T-cell (primary cell): ENCODE measurements around the gene C19orf53. TPM values are rescaled to one million over a fixed set of nuclear protein-coding genes. Genes with fewer than 3 reads are reported as not detected.
"Not testable (repeated sequence)": the region's sequence is repeated elsewhere in the genome, so short reads cannot be mapped to it uniquely, and the experiment has no call there.

ENCODE experiments used
- ATAC-seq, 4 experiments: fragments of 200-7000 bp in 3 of 4; fragments of 150-1000 bp in 1 of 4; cut with Tn5 transposase; replicated peaks in 1 of 4; 1 replicate in 3 of 4; 2 replicates in 1 of 4; pipeline ENCODE4 v1.10.0; 2021; ENCODE audit warnings: moderate library complexity in 3 of 4, mild to moderate bottlenecking in 2 of 4, moderate number of reproducible peaks in 1 of 4
- CTCF ChIA-PET, 2 donors: fragments of 300-600 bp; sonication (Branson Sonifier 250); formaldehyde crosslinking; loops; one replicate each; lab custom pipeline; 2022; ENCODE audit warnings: antibody characterized with exemption in 2 of 2; lab: Charles Lee
- POLR2A ChIA-PET, 2 donors: fragments of 300-600 bp; sonication (Branson Sonifier 250); formaldehyde crosslinking; loops; one replicate each; lab custom pipeline; 2022; ENCODE audit warnings: antibody characterized with exemption in 2 of 2; lab: Charles Lee
- DNase-seq, 35 experiments: peaks; one replicate each; pipeline versions ENCODE4 v3.0.0 to v3.0.0-alpha.2; 2013 to 2023
- H3K27ac ChIP-seq: one replicate; pipeline ENCODE4 v1.5.1; 2013; ENCODE audit warnings: low read length
- H3K27me3 ChIP-seq, 2 experiments: replicated peaks in 1 of 2; 1 replicate in 1 of 2; 2 replicates in 1 of 2; pipeline versions ENCODE4 v1.6.1 to v1.7.0; 2013; ENCODE audit warnings: low read length in 1 of 2, mixed read lengths in 1 of 2; ENCODE audit not compliant: control insufficient read depth in 2 of 2, insufficient read depth in 2 of 2; ENCODE audit errors: extremely low read depth in 1 of 2
- H3K36me3 ChIP-seq, 2 donors: 1 replicate in 1 of 2; 2 replicates in 1 of 2; pipeline versions ENCODE4 v1.6.1 to v1.7.0; 2013; ENCODE audit warnings: low read length in 1 of 2; ENCODE audit not compliant: control insufficient read depth in 2 of 2, insufficient read depth in 1 of 2; ENCODE audit errors: extremely low read depth in 1 of 2
- H3K4me1 ChIP-seq, 2 experiments: 1 replicate in 1 of 2; 2 replicates in 1 of 2; pipeline versions ENCODE4 v1.6.1 to v1.7.0; 2013; ENCODE audit warnings: low read length in 2 of 2, mixed read lengths in 1 of 2; ENCODE audit not compliant: insufficient read depth in 2 of 2, control insufficient read depth in 1 of 2; ENCODE audit errors: extremely low read depth in 1 of 2
- H3K4me3 ChIP-seq, 2 donors: 1 replicate in 1 of 2; 2 replicates in 1 of 2; pipeline versions ENCODE4 v1.5.1 to v1.7.0; 2013; ENCODE audit warnings: mild to moderate bottlenecking in 2 of 2, low read length in 1 of 2, moderate library complexity in 1 of 2; ENCODE audit not compliant: control insufficient read depth in 1 of 2; ENCODE audit errors: extremely low read depth in 1 of 2
- H3K9me3 ChIP-seq: 2 replicates; pipeline ENCODE4 v1.7.0; 2013
- H3K27ac Mint-ChIP-seq, 2 donors: one replicate each; pipeline ENCODE4 v1.8.0; 2020 to 2021; ENCODE audit warnings: mild to moderate bottlenecking in 2 of 2, mixed read lengths in 2 of 2
- H3K27me3 Mint-ChIP-seq, 2 donors: one replicate each; pipeline ENCODE4 v1.8.0; 2021 to 2022; ENCODE audit warnings: mixed read lengths in 2 of 2
- H3K36me3 Mint-ChIP-seq: one replicate; pipeline ENCODE4 v1.8.0; 2021; ENCODE audit warnings: mixed read lengths
- H3K4me1 Mint-ChIP-seq, 3 donors: one replicate each; pipeline ENCODE4 v1.8.0; 2020 to 2022; ENCODE audit warnings: mixed read lengths in 3 of 3, mild to moderate bottlenecking in 1 of 3
- H3K4me3 Mint-ChIP-seq, 3 donors: one replicate each; pipeline ENCODE4 v1.8.0; 2020 to 2022; ENCODE audit warnings: mild to moderate bottlenecking in 3 of 3, mixed read lengths in 3 of 3, moderate library complexity in 3 of 3
- H3K9me3 Mint-ChIP-seq, 3 donors: one replicate each; pipeline ENCODE4 v1.8.0; 2020 to 2022; ENCODE audit warnings: mixed read lengths in 3 of 3
- WGBS: methylation state at CpG from one replicate; pipeline ENCODE4 v1.1.5; 2013; ENCODE audit warnings: missing lambda C conversion rate; ENCODE audit not compliant: insufficient coverage; 5-methylcytosine and 5-hydroxymethylcytosine counted together
- total RNA-seq, 35 experiments: library from RNA in 6 of 35; stranded (reverse) in 6 of 35; fragments of 120-200 nt in 1 of 35; gene quantifications; one replicate each; pipeline versions ENCODE4 v1.2.1 to v1.2.4 and lab custom pipeline; 2013 to 2026

Gene C19orf53
- total RNA-seq, 5 donors from 2014 or later (not counting 1 experiment from before 2014, with no cell fraction given), result 69.7 to 82.1 (median 76.8) TPM

DNA sequence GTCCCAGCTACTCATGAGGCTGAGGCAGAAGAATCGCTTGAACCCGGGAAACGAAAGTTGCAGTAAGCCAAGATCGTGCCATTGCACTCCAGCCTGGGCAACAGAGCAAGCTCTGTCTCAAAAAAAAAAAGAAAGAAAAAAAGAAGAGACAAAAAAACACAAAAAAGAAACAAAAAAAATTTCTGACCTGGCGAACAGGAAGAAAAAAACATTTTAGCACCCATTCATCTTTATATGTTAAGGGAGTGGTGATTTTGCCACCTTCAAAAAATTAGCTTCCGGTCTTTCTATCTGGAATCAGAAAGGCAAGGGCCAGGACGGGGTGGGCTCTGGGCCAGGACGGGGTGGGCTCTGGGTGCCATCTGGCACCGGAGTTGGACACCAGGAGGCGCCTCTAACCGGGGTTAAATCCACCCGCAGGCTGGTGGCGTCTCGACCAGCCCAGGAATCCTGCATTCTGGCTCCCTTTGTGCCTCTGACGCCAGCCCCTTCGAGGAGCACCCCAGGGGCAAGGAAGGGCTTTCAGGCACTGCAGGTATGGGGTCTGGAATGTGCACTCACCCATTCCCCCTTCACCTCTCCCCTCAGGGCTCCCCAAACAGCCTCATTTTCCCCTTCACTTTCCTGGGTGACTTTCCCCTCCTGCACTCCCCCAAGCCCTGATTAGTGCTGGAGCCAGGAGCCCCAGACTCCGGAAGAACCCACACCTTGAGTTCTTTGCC lies 10.6 kb downstream of the C19orf53 start:
- Histone ChIP-seq H3K4me1 (peaks cover 9 to 49% of the 10 kb centered on the region in 2 experiments), H3K36me3 (no peaks in the 10 kb centered on the region), H3K27ac (no peak overlapping the region), H3K27me3 (peaks cover 0 to 2% of the 10 kb centered on the region in 2 experiments), H3K4me3 (no peak overlapping the region), H3K9me3 (no peaks in the 10 kb centered on the region)
- ChIA-PET CTCF (interaction anchor here (0.6 to 3.0 kb wide), 8 partner anchors 42 to 785 kb away, joined by 3 to 24 read pairs (median 6); partner anchors contain the start of gene ASF1B (in 1 of the 2)), POLR2A (interaction anchor here in 1 of 2 donors (0.7 to 0.8 kb wide), 2 partner anchors 169 to 581 kb away, joined by 4 to 7 read pairs; no protein-coding TSS in a partner anchor)
- Mint-ChIP-seq H3K27me3 (no peaks in the 10 kb centered on the region), H3K36me3 (no peaks in the 10 kb centered on the region), H3K4me3 (peak overlapping the region; percentile 17 to 59 (median 34)), H3K9me3 (no peaks in the 10 kb centered on the region), H3K27ac (peak overlapping the region; percentile 76 to 79), H3K4me1 (peaks cover 35 to 45% (median 37%) of the 10 kb centered on the region in 3 donors)
- ATAC-seq (peak; percentile 67 to 81 (median 75)), DNase-seq (peak; percentile 31 to 82 (median 66))
- 5% methylated on average over 11 of the region's 17 CpGs for WGBS

GRCh38 chr19:13788991-13789390 lies 14.7 kb downstream of the C19orf53 start:
- Mint-ChIP-seq H3K27me3 (no peaks in the 10 kb centered on the region), H3K4me1 (peaks cover 37 to 47% (median 43%) of the 10 kb centered on the region in 3 donors), H3K36me3 (no peaks in the 10 kb centered on the region), H3K9me3 (no peaks in the 10 kb centered on the region), H3K4me3 (peak overlapping the region; percentile 46 to 89 (median 56)), H3K27ac (peak overlapping the region; percentile 97 to 99)
- WGBS, result 20% methylated on average over 4 of the region's 8 CpGs
- ATAC-seq (peak; percentile 21 to 50 (median 41)), DNase-seq (peak in 19 of 35 experiments; percentile 17 to 44 (median 35))
- no peaks in the 10 kb centered on the region for H3K36me3 ChIP-seq
- no peaks in the 10 kb centered on the region for H3K9me3 ChIP-seq
- peaks cover 0 to 2% of the 10 kb centered on the region in 2 experiments for H3K27me3 ChIP-seq
- POLR2A ChIA-PET, result interaction anchor here (0.5 to 1.8 kb wide), 5 partner anchors 9 to 81 kb away, joined by 3 to 10 read pairs (median 6); no protein-coding TSS in a partner anchor
- CTCF ChIA-PET, result interaction anchor here in 1 of 2 donors (0.6 to 2.7 kb wide), 3 partner anchors 22 to 73 kb away, joined by 3 to 31 read pairs (median 4); no protein-coding TSS in a partner anchor
- H3K4me3 ChIP-seq, result peak overlapping the region in 1 of 2 donors; percentile 6
- peak overlapping the region; percentile 80 for H3K27ac ChIP-seq
- peaks cover 9 to 52% of the 10 kb centered on the region in 2 experiments for H3K4me1 ChIP-seq

DNA sequence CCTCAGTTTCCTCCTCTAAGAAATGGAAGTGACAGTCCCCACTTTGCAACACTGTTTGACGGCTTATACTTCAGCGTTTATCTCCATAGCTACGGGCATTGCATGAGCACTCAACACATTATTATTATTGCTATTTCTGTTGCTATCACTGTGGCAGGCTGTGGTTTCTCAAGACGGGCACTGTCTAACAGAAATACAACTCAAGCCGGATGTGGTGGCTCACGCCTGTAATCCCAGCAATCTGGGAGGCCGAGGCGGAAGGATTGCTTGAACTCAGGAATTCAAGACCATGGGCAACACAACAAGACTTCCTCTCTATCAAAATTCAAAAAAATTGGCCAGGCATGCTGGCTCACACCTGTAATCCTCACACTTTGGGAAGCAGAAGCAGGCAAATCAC lies 16.1 kb downstream of the C19orf53 start:
- 50% methylated on average over 2 of the region's 8 CpGs for WGBS
- ATAC-seq, result no peak
- Histone ChIP-seq H3K4me1 (peaks cover 11 to 50% of the 10 kb centered on the region in 2 experiments), H3K36me3 (no peaks in the 10 kb centered on the region), H3K4me3 (no peak overlapping the region), H3K27ac (peak overlapping the region; percentile 75), H3K9me3 (no peaks in the 10 kb centered on the region), H3K27me3 (no peaks in the 10 kb centered on the region)
- ChIA-PET POLR2A (no interaction called here), CTCF (interaction anchor here in 1 of 2 donors (0.6 kb wide), 1 partner anchor 170 kb away, joined by 3 read pairs; no protein-coding TSS in a partner anchor)
- Mint-ChIP-seq H3K27ac (peak overlapping the region; percentile 83 to 90), H3K4me3 (peak overlapping the region in 2 of 3 donors; percentile 28 to 52), H3K9me3 (no peaks in the 10 kb centered on the region), H3K4me1 (peaks cover 40 to 48% (median 43%) of the 10 kb centered on the region in 3 donors), H3K36me3 (no peaks in the 10 kb centered on the region), H3K27me3 (no peaks in the 10 kb centered on the region)
- DNase-seq, result peak in 22 of 35 experiments; percentile 9 to 75 (median 34)

GRCh38 chr19:13793317-13793716 lies 19.1 kb downstream of the C19orf53 start:
- Mint-ChIP-seq H3K4me3 (peak overlapping the region in 2 of 3 donors; percentile 95 to 97), H3K4me1 (peaks cover 40 to 46% (median 45%) of the 10 kb centered on the region in 3 donors), H3K27ac (peak overlapping the region in 1 of 2 donors; percentile 29)
- peaks cover 11 to 49% of the 10 kb centered on the region in 2 experiments for H3K4me1 ChIP-seq
- H3K27me3 ChIP-seq, CTCF ChIA-PET, H3K36me3 Mint-ChIP-seq, H3K9me3 ChIP-seq, H3K27me3 Mint-ChIP-seq, H3K4me3 ChIP-seq, DNase-seq, ATAC-seq, H3K27ac ChIP-seq, H3K36me3 ChIP-seq, H3K9me3 Mint-ChIP-seq: not testable (repeated sequence)
- WGBS, result 100% methylated on average over 6 of the region's 9 CpGs
- POLR2A ChIA-PET, result interaction anchor here in 1 of 2 donors (0.7 kb wide), 1 partner anchor 323 kb away, joined by 3 read pairs; no protein-coding TSS in a partner anchor

DNA sequence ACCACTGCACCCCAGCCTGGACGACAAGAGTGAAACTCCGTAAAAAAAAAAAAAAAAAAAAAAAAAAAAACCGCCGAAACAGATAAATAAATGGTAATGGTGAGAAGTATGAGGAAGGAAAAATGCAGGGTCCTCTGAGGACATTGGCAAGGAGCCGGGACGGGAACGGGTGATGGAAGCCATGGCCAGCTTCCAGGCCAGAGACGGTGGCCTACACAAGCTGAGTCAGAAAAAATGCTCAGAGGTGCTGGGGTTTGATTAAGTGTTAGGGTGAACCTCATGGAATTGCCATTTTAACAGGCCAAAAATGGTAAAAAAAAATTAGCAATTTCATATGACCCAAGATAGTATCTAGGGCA lies 20.1 kb downstream of the C19orf53 start:
- no peaks in the 10 kb centered on the region for H3K9me3 Mint-ChIP-seq
- ATAC-seq (no peak), DNase-seq (no peak)
- 32% methylated on average over 6 of the region's 8 CpGs for WGBS
- peak overlapping the region; percentile 94 to 96 for H3K27ac Mint-ChIP-seq
- POLR2A ChIA-PET, result interaction anchor here in 1 of 2 donors (1.1 kb wide), 1 partner anchor 46 kb away, joined by 3 read pairs; no protein-coding TSS in a partner anchor
- no peaks in the 10 kb centered on the region for H3K27me3 Mint-ChIP-seq
- peaks cover 31 to 36% (median 35%) of the 10 kb centered on the region in 3 donors for H3K4me1 Mint-ChIP-seq
- Histone ChIP-seq H3K36me3 (no peaks in the 10 kb centered on the region), H3K4me1 (peaks cover 6 to 38% of the 10 kb centered on the region in 2 experiments), H3K9me3 (no peaks in the 10 kb centered on the region), H3K27ac (peak overlapping the region; percentile 73), H3K27me3 (no peaks in the 10 kb centered on the region), H3K4me3 (peak overlapping the region; percentile 69 to 70)
- no peaks in the 10 kb centered on the region for H3K36me3 Mint-ChIP-seq
- H3K4me3 Mint-ChIP-seq, result peak overlapping the region; percentile 94 to 97 (median 95)
- CTCF ChIA-PET, result interaction anchor here in 1 of 2 donors (0.6 to 0.8 kb wide), 2 partner anchors 20 to 43 kb away, joined by 4 to 6 read pairs; partner anchors contain the start of gene C19orf53
